ENCODE data around the gene TPPP.
"Not testable (repeated sequence)": the region's sequence is repeated elsewhere in the genome, so short reads cannot be mapped to it uniquely, and the experiment has no call there.

The TPPP gene

GRCh38 chr5:693271-694041, at the start of gene TPPP:
TPPP (minus strand) TSS chr5:693352; CDS start chr5:678060, 15,292 bp downstream.
- DNase-seq (ENCODE audit: low read depth in 2 of 2, low spot score in 1 of 2), result peak; percentile 40 to 57

- DNase-seq (ENCODE audit: low read depth in 2 of 2, low spot score in 1 of 2), result not testable (repeated sequence)
Observed at GRCh38 chr5:742276-742675, 49.1 kb upstream of the TPPP start.

GRCh38 chr5:734145-734544, 41.0 kb upstream of the TPPP start:
- not testable (repeated sequence) for DNase-seq (ENCODE audit: low read depth in 2 of 2, low spot score in 1 of 2)

GRCh38 chr5:732754-733454, 39.8 kb upstream of the TPPP start:
- DNase-seq (ENCODE audit: low read depth in 2 of 2, low spot score in 1 of 2), result not testable (repeated sequence)

GRCh38 chr5:729225-729624, 36.1 kb upstream of the TPPP start:
- not testable (repeated sequence) for DNase-seq (ENCODE audit: low read depth in 2 of 2, low spot score in 1 of 2)

- not testable (repeated sequence) for DNase-seq (ENCODE audit: low read depth in 2 of 2, low spot score in 1 of 2)
Observed at GRCh38 chr5:727087-727486, 33.9 kb upstream of the TPPP start.

GRCh38 chr5:723865-724264, 30.7 kb upstream of the TPPP start:
- DNase-seq (ENCODE audit: low read depth in 2 of 2, low spot score in 1 of 2), result not testable (repeated sequence)

- not testable (repeated sequence) for DNase-seq (ENCODE audit: low read depth in 2 of 2, low spot score in 1 of 2)
Observed at GRCh38 chr5:723309-723708, 30.2 kb upstream of the TPPP start.

GRCh38 chr5:719379-719778, 26.2 kb upstream of the TPPP start:
- not testable (repeated sequence) for DNase-seq (ENCODE audit: low read depth in 2 of 2, low spot score in 1 of 2)

GRCh38 chr5:717143-717542, 24.0 kb upstream of the TPPP start:
- DNase-seq (ENCODE audit: low read depth in 2 of 2, low spot score in 1 of 2), result no peak

- not testable (repeated sequence) for DNase-seq (ENCODE audit: low read depth in 2 of 2, low spot score in 1 of 2)
Observed at GRCh38 chr5:716740-717139, 23.6 kb upstream of the TPPP start.

GRCh38 chr5:715636-716035, 22.5 kb upstream of the TPPP start:
- DNase-seq (ENCODE audit: low read depth in 2 of 2, low spot score in 1 of 2), result not testable (repeated sequence)

- DNase-seq (ENCODE audit: low read depth in 2 of 2, low spot score in 1 of 2), result not testable (repeated sequence)
Observed at GRCh38 chr5:714215-715118, 21.3 kb upstream of the TPPP start.

- not testable (repeated sequence) for DNase-seq (ENCODE audit: low read depth in 2 of 2, low spot score in 1 of 2)
Observed at GRCh38 chr5:713686-714085, 20.5 kb upstream of the TPPP start.

- not testable (repeated sequence) for DNase-seq (ENCODE audit: low read depth in 2 of 2, low spot score in 1 of 2)
Observed at GRCh38 chr5:708848-709517, 15.8 kb upstream of the TPPP start.

- not testable (repeated sequence) for DNase-seq (ENCODE audit: low read depth in 2 of 2, low spot score in 1 of 2)
Observed at GRCh38 chr5:708374-708773, 15.2 kb upstream of the TPPP start.

- not testable (repeated sequence) for DNase-seq (ENCODE audit: low read depth in 2 of 2, low spot score in 1 of 2)
Observed at GRCh38 chr5:706127-706526, 13.0 kb upstream of the TPPP start.

GRCh38 chr5:696753-697702, 3.9 kb upstream of the TPPP start:
- DNase-seq (ENCODE audit: low read depth in 2 of 2, low spot score in 1 of 2), result not testable (repeated sequence)

- DNase-seq (ENCODE audit: low read depth in 2 of 2, low spot score in 1 of 2), result not testable (repeated sequence)
Observed at GRCh38 chr5:696191-696590, 3.0 kb upstream of the TPPP start.

GRCh38 chr5:695475-695874, 2.3 kb upstream of the TPPP start:
- DNase-seq (ENCODE audit: low read depth in 2 of 2, low spot score in 1 of 2), result not testable (repeated sequence)
